RWPE2 (cell line): ENCODE results near the gene CATSPER3.
A peak's percentile ranks its signal among the peaks of the same experiment; 100 is the strongest.

Source experiments
- ATAC-seq: fragments of 200-7000 bp; cut with Tn5 transposase; 3 replicates; pipeline ENCODE4 v1.9.1; 2021; ENCODE audit warnings: low read depth
- DNase-seq: peaks from one replicate; pipeline ENCODE4 v3.0.0-alpha.2; 2020; ENCODE audit warnings: low spot score
- H3K27ac ChIP-seq: fragments of 450-650 bp; 2 replicates; pipeline ENCODE4 v1.5.1; 2017; ENCODE audit warnings: mild to moderate bottlenecking; ENCODE audit not compliant: poor library complexity, severe bottlenecking
- H3K27me3 ChIP-seq: fragments of 250-450 bp; sonication (Bioruptor Pico); 2 replicates; pipeline ENCODE4 v1.5.1; 2021; ENCODE audit warnings: mild to moderate bottlenecking, moderate library complexity; ENCODE audit not compliant: insufficient read depth, poor library complexity, severe bottlenecking
- H3K36me3 ChIP-seq: fragments of 250-450 bp; sonication (Bioruptor Pico); 2 replicates; pipeline ENCODE4 v1.5.1; 2020; ENCODE audit warnings: low read depth, mild to moderate bottlenecking, moderate library complexity
- H3K4me1 ChIP-seq: fragments of 250-450 bp; sonication (Bioruptor Pico); 2 replicates; pipeline ENCODE4 v1.5.1; 2021; ENCODE audit warnings: mild to moderate bottlenecking, moderate library complexity; ENCODE audit not compliant: insufficient read depth, poor library complexity, severe bottlenecking
- H3K4me3 ChIP-seq: fragments of 250-450 bp; sonication (Bioruptor Pico); 2 replicates; pipeline ENCODE4 v1.5.1; 2021; ENCODE audit warnings: mild to moderate bottlenecking, moderate library complexity; ENCODE audit not compliant: severe bottlenecking
- H3K9me3 ChIP-seq: fragments of 250-450 bp; sonication (Bioruptor Pico); 2 replicates; pipeline ENCODE4 v1.5.1; 2021; ENCODE audit warnings: mild to moderate bottlenecking, moderate library complexity; ENCODE audit not compliant: severe bottlenecking
- TF ChIP-seq, protein P1 (sequence below): fragments of 450-650 bp; IDR thresholded peaks from one replicate; pipeline ENCODE4 v1.5.1; 2017; ENCODE audit warnings: mild to moderate bottlenecking, moderate library complexity; ENCODE audit not compliant: poor library complexity, severe bottlenecking

CATSPER3 gene

DNA sequence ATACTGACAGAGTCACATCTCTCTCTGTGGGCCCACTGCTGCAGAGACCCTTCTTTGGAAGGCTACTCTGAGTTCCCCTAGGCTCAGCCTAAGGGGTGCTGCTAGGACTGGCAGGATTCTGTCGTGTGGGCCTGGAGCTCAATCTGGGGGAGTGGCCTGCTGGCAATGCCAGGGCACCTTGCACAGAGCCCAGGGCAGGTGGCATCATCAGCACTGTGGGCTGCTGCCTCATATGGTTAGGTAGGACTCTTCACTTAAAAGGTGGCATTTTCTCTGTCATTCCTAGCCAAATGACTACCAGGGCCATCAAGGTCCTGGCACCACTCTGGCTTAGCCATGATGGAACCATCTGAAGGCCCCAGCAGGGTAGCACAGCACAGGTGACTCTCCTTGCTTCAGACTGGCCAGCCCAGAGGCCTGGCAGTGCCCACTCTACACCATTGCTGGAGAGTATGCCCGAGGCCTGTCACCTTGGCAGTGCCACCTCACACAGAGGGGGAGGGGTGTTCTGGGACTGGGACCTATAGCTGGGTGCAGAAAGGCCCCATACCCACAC, 44.4 kb downstream of the CATSPER3 start:
- H3K27me3 ChIP-seq = no peaks in the 10 kb centered on the region
- no peak overlapping the region for H3K4me3 ChIP-seq
- H3K4me1 ChIP-seq = no peaks in the 10 kb centered on the region
- DNase-seq (no peak), ATAC-seq (no peak)
- no peaks in the 10 kb centered on the region for H3K9me3 ChIP-seq
- no peaks in the 10 kb centered on the region for H3K36me3 ChIP-seq
- TF ChIP-seq, protein P1, sequence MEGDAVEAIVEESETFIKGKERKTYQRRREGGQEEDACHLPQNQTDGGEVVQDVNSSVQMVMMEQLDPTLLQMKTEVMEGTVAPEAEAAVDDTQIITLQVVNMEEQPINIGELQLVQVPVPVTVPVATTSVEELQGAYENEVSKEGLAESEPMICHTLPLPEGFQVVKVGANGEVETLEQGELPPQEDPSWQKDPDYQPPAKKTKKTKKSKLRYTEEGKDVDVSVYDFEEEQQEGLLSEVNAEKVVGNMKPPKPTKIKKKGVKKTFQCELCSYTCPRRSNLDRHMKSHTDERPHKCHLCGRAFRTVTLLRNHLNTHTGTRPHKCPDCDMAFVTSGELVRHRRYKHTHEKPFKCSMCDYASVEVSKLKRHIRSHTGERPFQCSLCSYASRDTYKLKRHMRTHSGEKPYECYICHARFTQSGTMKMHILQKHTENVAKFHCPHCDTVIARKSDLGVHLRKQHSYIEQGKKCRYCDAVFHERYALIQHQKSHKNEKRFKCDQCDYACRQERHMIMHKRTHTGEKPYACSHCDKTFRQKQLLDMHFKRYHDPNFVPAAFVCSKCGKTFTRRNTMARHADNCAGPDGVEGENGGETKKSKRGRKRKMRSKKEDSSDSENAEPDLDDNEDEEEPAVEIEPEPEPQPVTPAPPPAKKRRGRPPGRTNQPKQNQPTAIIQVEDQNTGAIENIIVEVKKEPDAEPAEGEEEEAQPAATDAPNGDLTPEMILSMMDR = no peak
- no peak overlapping the region for H3K27ac ChIP-seq

DNA sequence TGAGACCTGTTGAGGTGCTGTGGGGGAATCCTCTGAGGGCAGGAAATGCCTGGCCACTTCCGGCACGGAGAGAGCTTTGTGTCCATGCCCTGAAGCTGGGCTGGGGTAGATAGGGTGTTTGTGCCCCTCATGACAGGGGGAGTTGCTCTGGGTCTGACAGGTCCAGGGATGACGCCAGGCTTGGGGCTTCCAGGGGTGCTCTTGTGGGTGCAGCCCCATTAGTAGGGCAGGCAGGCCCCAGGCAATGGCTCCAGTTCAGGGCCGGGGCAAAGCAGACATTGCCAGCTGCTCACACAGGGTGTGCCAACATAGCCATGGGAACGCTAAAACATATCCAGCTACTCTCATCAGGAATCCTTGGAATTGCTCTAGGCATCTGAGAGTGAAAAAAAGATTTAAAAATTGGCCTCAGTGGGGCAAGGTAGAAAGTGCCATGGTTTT, 45.3 kb downstream of the CATSPER3 start:
- Histone ChIP-seq H3K4me3 (no peak overlapping the region), H3K4me1 (no peaks in the 10 kb centered on the region), H3K27ac (no peak overlapping the region), H3K36me3 (no peaks in the 10 kb centered on the region), H3K27me3 (no peaks in the 10 kb centered on the region), H3K9me3 (no peaks in the 10 kb centered on the region)
- ATAC-seq (no peak), DNase-seq (peak; percentile 57)
- TF ChIP-seq, protein P1 = no peak

DNA sequence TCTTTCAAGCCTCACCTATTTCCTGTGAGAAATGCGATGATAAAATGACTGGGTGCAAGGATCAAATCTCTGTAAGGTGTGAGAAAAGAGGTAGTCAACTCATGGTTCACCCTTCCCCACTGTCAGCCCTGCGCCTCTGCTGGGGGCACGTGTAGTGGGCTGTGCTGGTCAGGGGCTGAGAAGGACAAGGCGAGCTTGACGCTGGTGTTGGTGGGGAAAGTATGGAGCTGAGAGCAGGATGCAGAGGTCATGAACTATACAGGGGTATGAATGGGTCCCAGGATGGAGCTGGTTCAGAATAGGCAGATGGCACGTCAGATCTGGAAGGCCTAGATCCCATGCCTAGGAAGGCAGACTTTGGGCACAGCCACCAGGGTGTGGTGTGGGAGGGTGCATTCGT, 45.7 kb downstream of the CATSPER3 start:
- H3K36me3 ChIP-seq = no peaks in the 10 kb centered on the region
- TF ChIP-seq, protein P1 = no peak

DNA sequence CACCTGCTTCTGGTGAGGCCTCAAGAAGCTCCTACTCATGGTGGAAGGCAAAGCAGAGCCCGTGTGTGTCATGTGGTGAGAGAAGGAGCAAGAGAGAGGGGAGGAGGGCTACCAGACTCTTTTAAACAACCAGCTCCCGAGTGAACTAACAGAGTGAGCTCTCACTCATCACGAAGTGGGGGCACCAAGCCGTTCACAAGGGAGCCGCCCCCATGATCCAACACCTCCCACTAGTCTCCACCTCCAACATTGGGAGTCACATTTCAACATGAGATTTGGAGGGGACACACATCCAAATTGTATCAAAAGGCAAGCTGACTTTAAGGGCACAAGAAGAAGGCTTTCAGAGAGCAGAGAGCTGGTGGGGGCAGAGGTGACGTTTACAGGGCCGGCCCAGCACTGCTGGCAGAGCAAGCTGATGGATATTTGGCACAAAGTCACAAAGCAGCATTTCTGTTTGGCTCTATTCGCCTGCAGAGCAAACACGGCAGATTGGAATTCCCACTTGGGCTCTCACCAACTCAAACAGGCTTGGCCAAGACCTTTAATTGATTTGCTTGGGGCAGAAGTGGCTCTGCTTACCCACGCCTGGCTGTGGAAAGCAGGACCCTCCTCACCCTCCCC, 46.4 kb downstream of the CATSPER3 start:
- no peak for ATAC-seq

More for the DNA sequence above, 45.7 kb downstream of the CATSPER3 start:
- Histone ChIP-seq H3K27ac (no peak overlapping the region), H3K27me3 (no peaks in the 10 kb centered on the region), H3K4me3 (no peak overlapping the region), H3K9me3 (no peaks in the 10 kb centered on the region), H3K4me1 (no peaks in the 10 kb centered on the region)
- DNase-seq (peak; percentile 61), ATAC-seq (no peak)

More for the DNA sequence above, 46.4 kb downstream of the CATSPER3 start:
- Histone ChIP-seq H3K4me1 (no peaks in the 10 kb centered on the region), H3K27me3 (no peaks in the 10 kb centered on the region), H3K4me3 (no peak overlapping the region), H3K36me3 (no peaks in the 10 kb centered on the region), H3K27ac (no peak overlapping the region), H3K9me3 (no peaks in the 10 kb centered on the region)
- TF ChIP-seq, protein P1 = no peak
- no peak for DNase-seq
